Ascending aorta (tissue), 2 donors: ENCODE data around the gene KIAA0753. TPM values are rescaled to one million over a fixed set of nuclear protein-coding genes. Genes with fewer than 3 reads are reported as not detected.

Source experiments
- DNase-seq, 2 donors: peaks; one replicate each; pipeline ENCODE4 v3.0.0-alpha.2; 2019; ENCODE audit warnings: low spot score in 2 of 2
- H3K27ac ChIP-seq, 2 donors: fragments of 200-600 bp; sonication (generic); one replicate each; pipeline ENCODE4 v1.5.1; 2016 to 2017; ENCODE audit warnings: mild to moderate bottlenecking in 1 of 2
- H3K27me3 ChIP-seq: fragments of 200-600 bp; sonication (generic); one replicate; pipeline ENCODE4 v1.5.1; 2017
- H3K36me3 ChIP-seq, 2 donors: fragments of 200-600 bp; sonication (generic); one replicate each; pipeline ENCODE4 v1.5.1; 2016
- H3K4me1 ChIP-seq, 2 donors: fragments of 200-600 bp; sonication (generic); one replicate each; pipeline ENCODE4 v1.5.1; 2016 to 2017; ENCODE audit warnings: mild to moderate bottlenecking in 1 of 2
- H3K4me3 ChIP-seq, 2 donors: fragments of 200-600 bp; sonication (generic); one replicate each; pipeline ENCODE4 v1.5.1; 2016 to 2017; ENCODE audit warnings: mild to moderate bottlenecking in 1 of 2
- H3K9me3 ChIP-seq, 2 donors: fragments of 200-600 bp; sonication (generic); one replicate each; pipeline ENCODE4 v1.5.1; 2016
- CTCF ChIP-seq, 3 experiments: fragments of 200-600 bp in 2 of 3; fragments of 450-650 bp in 1 of 3; sonication (generic) in 2 of 3; IDR thresholded peaks; one replicate each; pipeline ENCODE4 v1.5.1; 2016 to 2019; ENCODE audit warnings: antibody characterized with exemption in 3 of 3, mild to moderate bottlenecking in 1 of 3, moderate library complexity in 1 of 3
- intact Hi-C: fragments of 100-400 bp; cut with DNase I; formaldehyde crosslinking; loops from one replicate; pipeline ENCODE4 v1.15.1; 2023
- total RNA-seq: library from RNA; depleted of rRNA; stranded (reverse); fragments of >200 nt; gene quantifications from one replicate; pipeline ENCODE4 v1.1.0, GENCODE V29; 2016

Gene KIAA0753
- total RNA-seq, 1 donor from 2014 or later: 2.9 TPM

GRCh38 chr17:6638046-6638908 lies 2.2 kb downstream of the KIAA0753 start:
- Histone ChIP-seq H3K27me3 (no peaks in the 10 kb centered on the region), H3K4me1 (peaks cover 7 to 17% of the 10 kb centered on the region in 2 donors), H3K9me3 (no peaks in the 10 kb centered on the region), H3K27ac (no peak overlapping the region), H3K4me3 (peak overlapping the region in 1 of 2 donors; percentile 93), H3K36me3 (peaks cover 0 to 14% of the 10 kb centered on the region in 2 donors)
- intact Hi-C loops: no loop called here
- TF ChIP-seq CTCF (IDR thresholded peaks at IDR 0.05): no peak
- no peak for DNase-seq

GRCh38 chr17:6637458-6637840 lies 3.1 kb downstream of the KIAA0753 start:
- no peak overlapping the region for H3K4me3 ChIP-seq
- H3K36me3 ChIP-seq: peaks cover 4 to 21% of the 10 kb centered on the region in 2 donors
- no peaks in the 10 kb centered on the region for H3K9me3 ChIP-seq
- no peaks in the 10 kb centered on the region for H3K27me3 ChIP-seq
- DNase-seq: no peak
- TF ChIP-seq CTCF (IDR thresholded peaks at IDR 0.05): no peak
- H3K4me1 ChIP-seq: peaks cover 7 to 17% of the 10 kb centered on the region in 2 donors
- no peak overlapping the region for H3K27ac ChIP-seq
- intact Hi-C loops: no loop called here

GRCh38 chr17:6636616-6637457 lies 3.7 kb downstream of the KIAA0753 start:
- no peaks in the 10 kb centered on the region for H3K9me3 ChIP-seq
- H3K4me3 ChIP-seq: no peak overlapping the region
- no peak for TF ChIP-seq CTCF (IDR thresholded peaks at IDR 0.05)
- DNase-seq: no peak
- H3K27ac ChIP-seq: no peak overlapping the region
- no peaks in the 10 kb centered on the region for H3K27me3 ChIP-seq
- peaks cover 4 to 26% of the 10 kb centered on the region in 2 donors for H3K36me3 ChIP-seq
- H3K4me1 ChIP-seq: peaks cover 7 to 17% of the 10 kb centered on the region in 2 donors
- intact Hi-C loops: no loop called here

- intact Hi-C loops: no loop called here
- Histone ChIP-seq H3K27me3 (no peaks in the 10 kb centered on the region), H3K27ac (no peak overlapping the region), H3K9me3 (no peaks in the 10 kb centered on the region), H3K4me1 (peaks cover 7 to 12% of the 10 kb centered on the region in 2 donors), H3K4me3 (no peak overlapping the region), H3K36me3 (peaks cover 11 to 26% of the 10 kb centered on the region in 2 donors)
- no peak for TF ChIP-seq CTCF (IDR thresholded peaks at IDR 0.05)
- no peak for DNase-seq
Observed at GRCh38 chr17:6636105-6636504, 4.4 kb downstream of the KIAA0753 start.

- DNase-seq: no peak
- intact Hi-C loops: no loop called here
- TF ChIP-seq CTCF (IDR thresholded peaks at IDR 0.05): no peak
- Histone ChIP-seq H3K4me3 (no peak overlapping the region), H3K27ac (no peak overlapping the region), H3K36me3 (peaks cover 16 to 37% of the 10 kb centered on the region in 2 donors), H3K27me3 (no peaks in the 10 kb centered on the region), H3K9me3 (no peaks in the 10 kb centered on the region), H3K4me1 (no peaks in the 10 kb centered on the region)
Observed at GRCh38 chr17:6633263-6633662, 7.2 kb downstream of the KIAA0753 start.
